H9 (cell line): ENCODE results near the gene TP73. TPM values are rescaled to one million over a fixed set of nuclear protein-coding genes. Genes with fewer than 3 reads are reported as not detected.

Source experiments
- DNase-seq: peaks from one replicate; pipeline ENCODE4 v3.0.0-alpha.2; 2017
- H2AFZ ChIP-seq: one replicate; pipeline ENCODE4 v1.6.1; 2013; ENCODE audit warnings: mild to moderate bottlenecking, low read length, control low read depth, moderate library complexity
- H2AK5ac ChIP-seq: 2 replicates; pipeline ENCODE4 v1.6.1; 2013; ENCODE audit warnings: low read length, control low read depth, mixed read lengths; ENCODE audit not compliant: insufficient read length
- H2BK120ac ChIP-seq: one replicate; pipeline ENCODE4 v1.6.1; 2013; ENCODE audit warnings: low read depth, mild to moderate bottlenecking, low read length, control low read depth, inconsistent platforms; ENCODE audit not compliant: poor library complexity, severe bottlenecking
- H2BK12ac ChIP-seq: 2 replicates; pipeline ENCODE4 v1.6.1; 2013; ENCODE audit warnings: low read length, control low read depth, mixed read lengths, low read depth; ENCODE audit not compliant: insufficient read length
- H2BK15ac ChIP-seq: 2 replicates; pipeline ENCODE4 v1.6.1; 2013; ENCODE audit warnings: low read depth, low read length, control low read depth
- H2BK20ac ChIP-seq: one replicate; pipeline ENCODE4 v1.6.1; 2013; ENCODE audit warnings: low read depth, mild to moderate bottlenecking, low read length, control low read depth, inconsistent platforms; ENCODE audit not compliant: poor library complexity, severe bottlenecking
- H2BK5ac ChIP-seq: 2 replicates; pipeline ENCODE4 v1.6.1; 2013; ENCODE audit warnings: low read length, control low read depth, mixed read lengths; ENCODE audit not compliant: insufficient read length
- H3K14ac ChIP-seq: 2 replicates; pipeline ENCODE4 v1.6.1; 2013; ENCODE audit warnings: low read length, control low read depth; ENCODE audit not compliant: insufficient read depth
- H3K18ac ChIP-seq: 2 replicates; pipeline ENCODE4 v1.6.1; 2013; ENCODE audit warnings: low read depth, mild to moderate bottlenecking, mixed read lengths, low read length, control low read depth; ENCODE audit not compliant: insufficient read length
- H3K23ac ChIP-seq: 2 replicates; pipeline ENCODE4 v1.6.1; 2013; ENCODE audit warnings: low read length, control low read depth, mixed read lengths, low read depth; ENCODE audit not compliant: insufficient read length
- H3K23me2 ChIP-seq: 2 replicates; pipeline ENCODE4 v1.6.1; 2013; ENCODE audit warnings: low read depth, mild to moderate bottlenecking, mixed read lengths, low read length, control low read depth; ENCODE audit not compliant: insufficient read length, poor library complexity, severe bottlenecking
- H3K27ac ChIP-seq: 2 replicates; pipeline ENCODE4 v1.5.1; 2013; ENCODE audit warnings: low read length, control low read depth, mixed read lengths, low read depth; ENCODE audit not compliant: insufficient read length
- H3K27me3 ChIP-seq: 2 replicates; pipeline ENCODE4 v1.6.1; 2013; ENCODE audit warnings: low read length, control low read depth, inconsistent platforms; ENCODE audit not compliant: insufficient read depth
- H3K4ac ChIP-seq: 2 replicates; pipeline ENCODE4 v1.6.1; 2013; ENCODE audit warnings: low read depth, mild to moderate bottlenecking, control low read depth, inconsistent platforms, low read length, moderate library complexity
- H3K4me1 ChIP-seq: 2 replicates; pipeline ENCODE4 v1.6.1; 2013; ENCODE audit warnings: low read length, control low read depth, inconsistent platforms; ENCODE audit not compliant: insufficient read depth
- H3K4me2 ChIP-seq: 2 replicates; pipeline ENCODE4 v1.6.1; 2013; ENCODE audit warnings: low read length, control low read depth, mixed read lengths; ENCODE audit not compliant: insufficient read length, insufficient read depth
- H3K56ac ChIP-seq: 2 replicates; pipeline ENCODE4 v1.6.1; 2013; ENCODE audit warnings: low read depth, mild to moderate bottlenecking, mixed read lengths, low read length, control low read depth; ENCODE audit not compliant: insufficient read length
- H3K79me1 ChIP-seq: 2 replicates; pipeline ENCODE4 v1.6.1; 2013; ENCODE audit warnings: low read depth, mild to moderate bottlenecking, moderate library complexity, low read length, control low read depth, inconsistent platforms; ENCODE audit not compliant: insufficient read depth, poor library complexity, severe bottlenecking
- H3K79me2 ChIP-seq: 2 replicates; pipeline ENCODE4 v1.6.1; 2013; ENCODE audit warnings: low read length, control low read depth, inconsistent platforms; ENCODE audit not compliant: insufficient read depth
- H3K9ac ChIP-seq: 2 replicates; pipeline ENCODE4 v1.6.1; 2013; ENCODE audit warnings: low read length, control low read depth, mixed read lengths; ENCODE audit not compliant: insufficient read length; ENCODE audit errors: extremely low read depth
- H3K9me3 ChIP-seq: one replicate; pipeline ENCODE4 v1.6.1; 2013; ENCODE audit warnings: low read depth, low read length, inconsistent platforms; ENCODE audit not compliant: control insufficient read depth
- H3T11ph ChIP-seq: one replicate; pipeline ENCODE4 v1.6.1; 2013; ENCODE audit warnings: mild to moderate bottlenecking, low read length, control low read depth, inconsistent platforms
- H4K20me1 ChIP-seq: one replicate; pipeline ENCODE4 v1.6.1; 2013; ENCODE audit not compliant: control insufficient read depth, insufficient read length, insufficient read depth
- H4K5ac ChIP-seq: 2 replicates; pipeline ENCODE4 v1.6.1; 2013; ENCODE audit warnings: low read depth, mild to moderate bottlenecking, mixed read lengths, low read length, control low read depth; ENCODE audit not compliant: insufficient read length
- H4K8ac ChIP-seq: replicated peaks from 2 replicates; pipeline ENCODE4 v1.6.1; 2013; ENCODE audit warnings: low read length, control low read depth, mixed read lengths, low read depth; ENCODE audit not compliant: insufficient read length
- H4K91ac ChIP-seq: 2 replicates; pipeline ENCODE4 v1.6.1; 2013; ENCODE audit warnings: low read depth, mild to moderate bottlenecking, moderate library complexity, mixed read lengths, low read length, control low read depth; ENCODE audit not compliant: insufficient read length
- H3K27ac Mint-ChIP-seq, 3 experiments: 2 replicates in 2 of 3; 3 replicates in 1 of 3; pipeline ENCODE4 v1.8.0; 2020 to 2021; ENCODE audit warnings: mixed read lengths in 3 of 3, mild to moderate bottlenecking in 1 of 3, moderate library complexity in 1 of 3
- H3K27me3 Mint-ChIP-seq: 2 replicates; pipeline ENCODE4 v1.8.0; 2021; ENCODE audit warnings: low read depth, mild to moderate bottlenecking, moderate library complexity, mixed read lengths
- H3K36me3 Mint-ChIP-seq, 3 experiments: 2 replicates in 2 of 3; 3 replicates in 1 of 3; pipeline ENCODE4 v1.8.0; 2020 to 2021; ENCODE audit warnings: low read depth in 3 of 3, mixed read lengths in 3 of 3; ENCODE audit not compliant: insufficient read depth in 1 of 3
- H3K4me1 Mint-ChIP-seq, 2 experiments: 2 replicates each; pipeline ENCODE4 v1.8.0; 2020; ENCODE audit warnings: mixed read lengths in 2 of 2
- H3K4me3 Mint-ChIP-seq, 2 experiments: 2 replicates in 1 of 2; 3 replicates in 1 of 2; pipeline ENCODE4 v1.8.0; 2020 to 2021; ENCODE audit warnings: mild to moderate bottlenecking in 2 of 2, mixed read lengths in 2 of 2, moderate library complexity in 1 of 2
- H3K9me3 Mint-ChIP-seq, 2 experiments: 2 replicates in 1 of 2; 3 replicates in 1 of 2; pipeline ENCODE4 v1.8.0; 2020; ENCODE audit warnings: mild to moderate bottlenecking in 2 of 2, mixed read lengths in 2 of 2, moderate library complexity in 1 of 2
- WGBS: extraction: QIAGEN DNeasy Blood & Tissue Kit; methylation state at CpG from one replicate; pipeline ENCODE4 v1.1.7; 2013; ENCODE audit warnings: missing lambda C conversion rate, low lambda C conversion rate, mixed read lengths; ENCODE audit not compliant: insufficient read length; ENCODE audit errors: extremely low coverage; 5-methylcytosine and 5-hydroxymethylcytosine counted together
- total RNA-seq: library from RNA; stranded (reverse); gene quantifications from 2 replicates; pipeline ENCODE4 v1.2.1, GENCODE V29; 2021
- TF ChIP-seq, protein P1 (sequence below): fragments of 200-600 bp; sonication (generic); conservative IDR thresholded peaks from 3 replicates; pipeline ENCODE4 v1.8.0; 2021; ENCODE audit warnings: antibody characterized with exemption, mild to moderate bottlenecking

Gene TP73
- total RNA-seq, 1 experiment from 2014 or later = 4.7 TPM

DNA sequence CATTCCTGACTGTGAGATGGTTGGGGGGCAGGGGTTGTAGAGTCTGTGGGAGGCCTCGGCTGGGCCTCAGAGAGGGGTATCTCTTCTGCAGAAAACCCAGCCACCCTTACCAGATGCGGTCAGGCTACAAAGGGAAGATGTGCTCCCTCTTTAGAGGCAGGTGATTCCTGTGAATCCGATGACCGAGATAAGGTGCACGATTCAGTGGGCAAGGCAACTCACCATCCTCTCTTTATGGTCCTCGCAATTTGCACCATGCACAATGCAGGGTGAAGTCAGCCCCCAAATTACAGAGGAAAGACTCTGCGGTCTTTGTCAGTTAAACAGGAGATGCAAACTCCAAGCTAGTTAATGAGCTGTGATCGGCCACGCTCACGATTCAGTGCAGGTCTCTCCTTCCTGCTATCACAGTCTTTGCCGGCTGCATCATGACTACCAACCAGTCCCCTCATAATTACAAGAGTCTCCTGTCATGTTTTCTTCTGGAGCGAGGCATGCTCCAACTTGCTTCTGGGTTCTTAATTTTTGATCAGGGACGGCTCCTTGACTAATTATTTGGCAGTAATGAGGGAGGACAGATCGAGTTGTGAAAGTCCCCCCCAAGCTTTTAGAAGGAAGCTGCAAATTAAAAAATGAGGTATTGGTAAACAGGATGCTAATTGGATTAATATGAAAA is 12.5 kb downstream of the TP73 start:
- H3K4me2 ChIP-seq = no peak overlapping the region
- H3K23me2 ChIP-seq = no peaks in the 10 kb centered on the region
- no peak overlapping the region for H2BK120ac ChIP-seq
- Mint-ChIP-seq H3K4me3 (no peak overlapping the region), H3K9me3 (no peaks in the 10 kb centered on the region), H3K27me3 (peaks cover 48% of the 10 kb centered on the region), H3K36me3 (no peaks in the 10 kb centered on the region), H3K27ac (no peak overlapping the region), H3K4me1 (peaks cover 7 to 22% of the 10 kb centered on the region in 2 experiments)
- H2AK5ac ChIP-seq = no peak overlapping the region
- no peak for DNase-seq
- H3K27ac ChIP-seq = no peak overlapping the region
- no peaks in the 10 kb centered on the region for H3K4me1 ChIP-seq
- H2BK5ac ChIP-seq = no peak overlapping the region
- H3T11ph ChIP-seq = no peak overlapping the region
- no peaks in the 10 kb centered on the region for H3K79me1 ChIP-seq
- H3K14ac ChIP-seq = no peak overlapping the region
- H3K4ac ChIP-seq = no peak overlapping the region
- no peaks in the 10 kb centered on the region for H3K79me2 ChIP-seq
- WGBS = no CpG with 5 or more reads among the region's 14 CpGs
- no peak overlapping the region for H3K18ac ChIP-seq
- H4K20me1 ChIP-seq = no peaks in the 10 kb centered on the region
- no peak overlapping the region for H4K5ac ChIP-seq
- no peak overlapping the region for H2BK20ac ChIP-seq
- H3K9ac ChIP-seq = no peak overlapping the region
- H3K27me3 ChIP-seq = no peaks in the 10 kb centered on the region; the same call in 1 of the 2 replicates
- no peaks in the 10 kb centered on the region for H3K9me3 ChIP-seq
- no peak overlapping the region for H3K56ac ChIP-seq
- no peak overlapping the region for H2BK15ac ChIP-seq
- no peak overlapping the region for H2BK12ac ChIP-seq
- H4K91ac ChIP-seq = no peak overlapping the region
- no peak overlapping the region for H4K8ac ChIP-seq
- TF ChIP-seq, protein P1, sequence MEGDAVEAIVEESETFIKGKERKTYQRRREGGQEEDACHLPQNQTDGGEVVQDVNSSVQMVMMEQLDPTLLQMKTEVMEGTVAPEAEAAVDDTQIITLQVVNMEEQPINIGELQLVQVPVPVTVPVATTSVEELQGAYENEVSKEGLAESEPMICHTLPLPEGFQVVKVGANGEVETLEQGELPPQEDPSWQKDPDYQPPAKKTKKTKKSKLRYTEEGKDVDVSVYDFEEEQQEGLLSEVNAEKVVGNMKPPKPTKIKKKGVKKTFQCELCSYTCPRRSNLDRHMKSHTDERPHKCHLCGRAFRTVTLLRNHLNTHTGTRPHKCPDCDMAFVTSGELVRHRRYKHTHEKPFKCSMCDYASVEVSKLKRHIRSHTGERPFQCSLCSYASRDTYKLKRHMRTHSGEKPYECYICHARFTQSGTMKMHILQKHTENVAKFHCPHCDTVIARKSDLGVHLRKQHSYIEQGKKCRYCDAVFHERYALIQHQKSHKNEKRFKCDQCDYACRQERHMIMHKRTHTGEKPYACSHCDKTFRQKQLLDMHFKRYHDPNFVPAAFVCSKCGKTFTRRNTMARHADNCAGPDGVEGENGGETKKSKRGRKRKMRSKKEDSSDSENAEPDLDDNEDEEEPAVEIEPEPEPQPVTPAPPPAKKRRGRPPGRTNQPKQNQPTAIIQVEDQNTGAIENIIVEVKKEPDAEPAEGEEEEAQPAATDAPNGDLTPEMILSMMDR = no peak
- no peak overlapping the region for H2AFZ ChIP-seq
- H3K23ac ChIP-seq = no peak overlapping the region
